Muscle of leg (tissue), 11 donors: ENCODE measurements around the gene CEP104. TPM values are rescaled to one million over a fixed set of nuclear protein-coding genes. Genes with fewer than 3 reads are reported as not detected.

Experiments
- DNase-seq: peaks from one replicate; pipeline ENCODE4 v3.0.0; 2013
- H3K27ac ChIP-seq: one replicate; pipeline ENCODE4 v1.5.1; 2013; ENCODE audit warnings: mild to moderate bottlenecking, low read length, control low read depth
- H3K27me3 ChIP-seq: one replicate; pipeline ENCODE4 v1.6.1; 2013; ENCODE audit warnings: low read length; ENCODE audit not compliant: control insufficient read depth, insufficient read depth
- H3K36me3 ChIP-seq: one replicate; pipeline ENCODE4 v1.6.1; 2013; ENCODE audit warnings: low read length; ENCODE audit not compliant: control insufficient read depth, insufficient read depth
- H3K4me1 ChIP-seq: one replicate; pipeline ENCODE4 v1.6.1; 2013; ENCODE audit warnings: low read length; ENCODE audit not compliant: control insufficient read depth, insufficient read depth
- H3K4me3 ChIP-seq: one replicate; pipeline ENCODE4 v1.5.1; 2013; ENCODE audit warnings: low read length, control low read depth
- H3K9me3 ChIP-seq: replicated peaks from 2 replicates; pipeline ENCODE4 v1.6.1; 2013; ENCODE audit warnings: low read depth, low read length; ENCODE audit not compliant: control insufficient read depth
- WGBS: methylation state at CpG from one replicate; pipeline ENCODE4 v1.1.5; 2013; ENCODE audit warnings: missing lambda C conversion rate; ENCODE audit not compliant: insufficient coverage; 5-methylcytosine and 5-hydroxymethylcytosine counted together
- polyA plus RNA-seq, 8 donors: library from polyadenylated mRNA; unstranded; fragments of 120-200 nt; gene quantifications; one replicate each; pipeline versions ENCODE4 v1.2.1 to v1.2.3, GENCODE V29; 2013; ENCODE audit warnings: inconsistent platforms in 1 of 8, low replicate concordance in 1 of 8; ENCODE audit not compliant: insufficient read length in 8 of 8, insufficient read depth in 1 of 8
- total RNA-seq: library from RNA; stranded (reverse); fragments of 120-200 nt; gene quantifications from one replicate; pipeline ENCODE4 v1.2.4, GENCODE V29; 2013

CEP104 gene
- total and polyA plus RNA-seq, 9 donors: 8.3 to 19.7 (median 17.2) TPM

DNA sequence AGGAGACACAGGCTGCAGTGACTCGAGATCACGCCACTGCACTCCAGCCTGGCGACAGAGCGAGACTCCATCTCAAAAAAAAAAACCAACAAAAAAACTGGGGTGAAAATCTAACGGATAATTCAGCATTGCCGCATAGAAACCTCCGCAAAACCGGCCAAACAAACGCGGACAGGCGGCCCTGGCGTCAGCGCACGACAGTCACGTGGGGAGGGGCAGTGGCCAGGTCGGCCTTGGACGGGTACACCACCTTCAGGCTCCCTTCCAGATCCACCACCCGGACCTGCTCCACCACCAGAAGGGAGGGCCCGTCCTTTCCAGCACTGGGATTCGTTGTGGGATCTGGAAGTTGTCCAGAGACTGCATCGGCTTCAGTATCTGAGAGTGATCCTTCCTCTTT lies 76.1 kb downstream of the CEP104 start:
- Histone ChIP-seq H3K27me3 (no peaks in the 10 kb centered on the region), H3K9me3 (no peaks in the 10 kb centered on the region), H3K36me3 (peaks cover 63% of the 10 kb centered on the region), H3K27ac (no peak overlapping the region), H3K4me3 (no peak overlapping the region), H3K4me1 (peaks cover 22% of the 10 kb centered on the region)
- no peak for DNase-seq
- WGBS: 86% methylated on average over 17 of the region's 21 CpGs

- Histone ChIP-seq H3K4me1 (peaks cover 31% of the 10 kb centered on the region), H3K9me3 (no peaks in the 10 kb centered on the region), H3K27me3 (no peaks in the 10 kb centered on the region), H3K27ac (no peak overlapping the region), H3K4me3 (no peak overlapping the region), H3K36me3 (peaks cover 55% of the 10 kb centered on the region)
- no peak for DNase-seq
- 92% methylated on average over 16 of the region's 20 CpGs for WGBS
These were observed 77.0 kb downstream of the CEP104 start for GRCh38 chr1:3779912-3780416.

DNA sequence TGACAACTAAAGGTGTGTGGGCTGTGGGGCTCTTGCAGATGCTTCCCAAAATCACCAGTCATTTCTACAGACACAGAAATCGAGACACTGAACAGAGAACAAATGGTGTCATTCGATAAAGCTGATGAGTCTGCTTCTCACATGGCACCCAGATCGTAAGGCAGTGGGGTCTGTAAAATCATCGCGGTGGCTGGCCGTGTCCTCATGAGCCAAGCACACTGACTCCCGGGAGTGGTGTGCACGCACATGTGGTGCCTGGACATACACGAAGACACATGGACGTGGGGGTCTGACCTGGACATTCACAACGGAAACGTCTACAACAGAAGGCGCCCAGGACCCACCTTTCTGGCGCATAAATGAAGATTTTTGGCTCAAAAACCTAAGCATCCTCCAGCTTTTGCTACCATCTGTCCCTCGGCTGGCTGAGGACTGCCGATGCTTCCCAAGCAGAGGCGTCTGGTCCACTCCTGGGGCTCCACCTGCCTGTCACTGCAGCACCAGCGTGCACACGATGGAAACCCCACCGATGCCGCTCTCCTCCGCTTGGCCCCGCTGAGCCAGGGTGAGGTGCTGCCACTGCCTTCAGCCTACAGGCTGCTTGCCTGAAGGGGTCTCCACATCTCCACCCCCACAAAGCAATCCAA lies 77.6 kb downstream of the CEP104 start:
- H3K27ac ChIP-seq: no peak overlapping the region
- no peak for DNase-seq
- no peaks in the 10 kb centered on the region for H3K27me3 ChIP-seq
- WGBS: 81% methylated on average over 16 of the region's 23 CpGs
- H3K4me1 ChIP-seq: peaks cover 34% of the 10 kb centered on the region
- no peak overlapping the region for H3K4me3 ChIP-seq
- H3K36me3 ChIP-seq: peaks cover 50% of the 10 kb centered on the region
- H3K9me3 ChIP-seq: no peaks in the 10 kb centered on the region

- Histone ChIP-seq H3K27me3 (no peaks in the 10 kb centered on the region), H3K4me1 (peaks cover 34% of the 10 kb centered on the region), H3K36me3 (peaks cover 44% of the 10 kb centered on the region), H3K4me3 (no peak overlapping the region), H3K27ac (no peak overlapping the region), H3K9me3 (no peaks in the 10 kb centered on the region)
- DNase-seq: no peak
- WGBS: 63% methylated on average over 12 of the region's 14 CpGs
These were observed 78.3 kb downstream of the CEP104 start for GRCh38 chr1:3778590-3779264.

GRCh38 chr1:3777647-3778589 lies 79.1 kb downstream of the CEP104 start:
- WGBS: 83% methylated on average over 13 of the region's 20 CpGs
- Histone ChIP-seq H3K27me3 (no peaks in the 10 kb centered on the region), H3K4me3 (no peak overlapping the region), H3K27ac (no peak overlapping the region), H3K9me3 (no peaks in the 10 kb centered on the region), H3K36me3 (peaks cover 40% of the 10 kb centered on the region), H3K4me1 (peaks cover 38% of the 10 kb centered on the region)
- no peak for DNase-seq

- no peaks in the 10 kb centered on the region for H3K27me3 ChIP-seq
- H3K36me3 ChIP-seq: peaks cover 37% of the 10 kb centered on the region
- WGBS: 68% methylated on average over 7 of the region's 10 CpGs
- DNase-seq: no peak
- peaks cover 40% of the 10 kb centered on the region for H3K4me1 ChIP-seq
- H3K4me3 ChIP-seq: no peak overlapping the region
- no peaks in the 10 kb centered on the region for H3K9me3 ChIP-seq
- no peak overlapping the region for H3K27ac ChIP-seq
These were observed 79.9 kb downstream of the CEP104 start for GRCh38 chr1:3777078-3777547.

- H3K4me1 ChIP-seq: peaks cover 47% of the 10 kb centered on the region
- WGBS: 66% methylated on average over 8 of the region's 21 CpGs
- no peaks in the 10 kb centered on the region for H3K27me3 ChIP-seq
- H3K36me3 ChIP-seq: peaks cover 32% of the 10 kb centered on the region
- no peak overlapping the region for H3K4me3 ChIP-seq
- H3K9me3 ChIP-seq: no peaks in the 10 kb centered on the region
- no peak overlapping the region for H3K27ac ChIP-seq
- no peak for DNase-seq
These were observed 80.6 kb downstream of the CEP104 start for GRCh38 chr1:3776231-3776961.

GRCh38 chr1:3775490-3776230 lies 81.4 kb downstream of the CEP104 start:
- peak; percentile 57 for DNase-seq
- Histone ChIP-seq H3K36me3 (peaks cover 25% of the 10 kb centered on the region), H3K9me3 (no peaks in the 10 kb centered on the region), H3K27ac (no peak overlapping the region), H3K4me3 (no peak overlapping the region), H3K27me3 (peaks cover 2% of the 10 kb centered on the region), H3K4me1 (peaks cover 54% of the 10 kb centered on the region)
- WGBS: 22% methylated on average over 25 of the region's 27 CpGs

DNA sequence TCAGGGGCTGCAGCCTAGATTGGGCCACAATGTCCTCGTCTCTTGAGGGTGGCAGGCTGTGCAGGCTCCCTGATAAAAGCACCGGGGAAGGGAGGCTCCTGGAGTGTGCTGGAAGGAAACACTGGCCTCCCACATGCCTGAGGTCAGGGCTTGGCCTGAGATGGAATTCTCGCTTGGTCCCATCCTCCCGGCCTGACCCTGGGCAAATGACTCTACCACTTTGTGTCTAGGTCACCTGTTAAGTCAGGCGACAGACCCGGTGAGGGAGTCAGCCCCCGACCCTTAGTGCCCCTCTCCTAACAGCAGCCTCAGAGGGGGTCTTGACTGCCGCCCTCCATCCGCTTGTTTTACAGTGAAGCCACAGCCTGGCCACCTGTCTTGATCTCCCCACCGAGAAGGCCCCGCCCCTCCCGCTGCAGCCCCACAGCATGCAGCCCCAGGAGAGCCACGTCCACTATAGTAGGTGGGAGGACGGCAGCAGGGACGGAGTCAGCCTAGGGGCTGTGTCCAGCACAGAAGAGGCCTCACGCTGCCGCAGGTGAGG lies 82.0 kb downstream of the CEP104 start:
- Histone ChIP-seq H3K4me1 (peaks cover 54% of the 10 kb centered on the region), H3K27me3 (peaks cover 5% of the 10 kb centered on the region), H3K36me3 (peaks cover 19% of the 10 kb centered on the region), H3K4me3 (no peak overlapping the region), H3K9me3 (no peaks in the 10 kb centered on the region), H3K27ac (no peak overlapping the region)
- DNase-seq: no peak
- WGBS: 17% methylated on average over 15 of the region's 17 CpGs
